ENCODE data around the gene ZNF256. TPM values are rescaled to one million over a fixed set of nuclear protein-coding genes. Genes with fewer than 3 reads are reported as not detected.

ZNF256 gene
- total RNA-seq, 1 experiment from 2014 or later: 12.3 TPM

GRCh38 chr19:57934820-57935665, 12.5 kb downstream of the ZNF256 start, which contains the start of gene ZNF418:
Gene ZNF418, minus strand, starts transcription at chr19:57935402. Its CDS starts 1,580 bp downstream, at chr19:57933822.
- WGBS (ENCODE audit: extremely low coverage, insufficient read length, low lambda C conversion rate): no CpG with 5 or more reads among the region's 54 CpGs
- Histone ChIP-seq H3K27me3 (ENCODE audit: insufficient read depth, low read length) (no peaks in the 10 kb centered on the region), H4K5ac (ENCODE audit: insufficient read length, low read depth, low read length) (no peak within 1 kb of the TSS), H3K4me1 (ENCODE audit: insufficient read depth, low read length) (no peaks in the 10 kb centered on the region), H3K27ac (ENCODE audit: insufficient read length, low read depth, low read length) (no peak within 1 kb of the TSS), H3T11ph (ENCODE audit: low read length) (no peak within 1 kb of the TSS), H2BK5ac (ENCODE audit: insufficient read length, low read length) (no peak within 1 kb of the TSS), H3K23me2 (ENCODE audit: insufficient read length, low read depth, low read length, poor library complexity, severe bottlenecking) (peaks cover 6% of the 10 kb centered on the region), H2BK20ac (ENCODE audit: low read depth, low read length, poor library complexity, severe bottlenecking) (no peak within 1 kb of the TSS), H3K79me1 (ENCODE audit: insufficient read depth, low read depth, low read length, poor library complexity, severe bottlenecking) (peaks cover 11% of the 10 kb centered on the region), H3K4ac (ENCODE audit: low read depth, low read length) (peak within 1 kb of the TSS; percentile 31), H2AK5ac (ENCODE audit: insufficient read length, low read length) (no peak within 1 kb of the TSS), H3K56ac (ENCODE audit: insufficient read length, low read depth, low read length) (peak within 1 kb of the TSS; percentile 58), H3K79me2 (ENCODE audit: insufficient read depth, low read length) (peaks cover 6% of the 10 kb centered on the region; the same call in 1 of the 2 replicates), H2AFZ (ENCODE audit: low read length) (no peak within 1 kb of the TSS), H3K23ac (ENCODE audit: insufficient read length, low read depth, low read length) (no peak within 1 kb of the TSS), H3K9me3 (ENCODE audit: control insufficient read depth, low read depth, low read length) (no peaks in the 10 kb centered on the region), H4K20me1 (ENCODE audit: control insufficient read depth, insufficient read depth, insufficient read length) (no peaks in the 10 kb centered on the region), H3K18ac (ENCODE audit: insufficient read length, low read depth, low read length) (peak within 1 kb of the TSS; percentile 98), H3K9ac (ENCODE audit: extremely low read depth, insufficient read length, low read length) (peak within 1 kb of the TSS; percentile 97), H2BK12ac (ENCODE audit: insufficient read length, low read depth, low read length) (no peak within 1 kb of the TSS), H2BK15ac (ENCODE audit: low read depth, low read length) (0 out of 2 replicates have a peak within 1 kb of the TSS, but pooled peaks have one; percentile 19), H3K14ac (ENCODE audit: insufficient read depth, low read length) (peak within 1 kb of the TSS; percentile 95), H4K91ac (ENCODE audit: insufficient read length, low read depth, low read length) (peak within 1 kb of the TSS; percentile 63), H2BK120ac (ENCODE audit: low read depth, low read length, poor library complexity, severe bottlenecking) (no peak within 1 kb of the TSS), H4K8ac (replicated peaks; ENCODE audit: insufficient read length, low read depth, low read length) (no peak within 1 kb of the TSS), H3K4me2 (ENCODE audit: insufficient read depth, insufficient read length, low read length) (peak within 1 kb of the TSS; percentile 96)
- H3K4me1 Mint-ChIP-seq: peaks cover 7 to 17% of the 10 kb centered on the region in 2 experiments; a peak in 3 of 4 replicates
- H3K4me3 Mint-ChIP-seq: peak within 1 kb of the TSS; percentile 99 to 100
- H3K27ac Mint-ChIP-seq: peak within 1 kb of the TSS; percentile 98 to 99 (median 99)
- TF ChIP-seq CTCF (conservative IDR thresholded peaks at IDR 0.05): no peak
- H3K27me3 Mint-ChIP-seq (ENCODE audit: low read depth): no peaks in the 10 kb centered on the region; the same call in 1 of the 2 replicates
- H3K36me3 Mint-ChIP-seq (ENCODE audit: insufficient read depth in 1 of 3, low read depth in 3 of 3): peaks cover 57 to 75% (median 70%) of the 10 kb centered on the region in 3 experiments
- DNase-seq: peak; percentile 89
- peaks cover 23 to 54% of the 10 kb centered on the region in 2 experiments for H3K9me3 Mint-ChIP-seq
